Heart left ventricle (tissue), 16 donors: Measurements from ENCODE around the gene PACSIN2. TPM values are rescaled to one million over a fixed set of nuclear protein-coding genes. Genes with fewer than 3 reads are reported as not detected.
A peak's percentile ranks its signal among the peaks of the same experiment; 100 is the strongest.

Experiments used
- ATAC-seq, 4 donors: fragments of 200-7000 bp; cut with Tn5 transposase; one replicate each; pipeline ENCODE4 v1.9.1; 2020 to 2022; ENCODE audit warnings: moderate library complexity in 4 of 4, mild to moderate bottlenecking in 3 of 4, moderate number of reproducible peaks in 1 of 4
- DNase-seq, 5 donors: peaks; one replicate each; pipeline ENCODE4 v3.0.0-alpha.2; 2020
- H3K27ac ChIP-seq, 12 donors: fragments of 200-600 bp; sonication (generic) in 4 of 12; one replicate each; pipeline versions ENCODE4 v1.5.0 to v1.8.0; 2016 to 2022; ENCODE audit warnings: mild to moderate bottlenecking in 2 of 12
- H3K27me3 ChIP-seq, 9 donors: fragments of 200-600 bp; sonication (generic) in 2 of 9; one replicate each; pipeline versions ENCODE4 v1.5.1 to v1.8.0; 2016 to 2022; ENCODE audit warnings: mild to moderate bottlenecking in 3 of 9
- H3K36me3 ChIP-seq, 9 donors: fragments of 200-600 bp; sonication (generic) in 2 of 9; one replicate each; pipeline versions ENCODE4 v1.5.0 to v1.8.0; 2018 to 2022; ENCODE audit warnings: mild to moderate bottlenecking in 2 of 9
- H3K4me1 ChIP-seq, 12 donors: fragments of 200-600 bp; sonication (generic) in 4 of 12; one replicate each; pipeline versions ENCODE4 v1.5.0 to v1.8.0; 2016 to 2022; ENCODE audit warnings: mild to moderate bottlenecking in 3 of 12
- H3K4me3 ChIP-seq, 12 donors: fragments of 200-600 bp; sonication (generic) in 4 of 12; one replicate each; pipeline versions ENCODE4 v1.5.0 to v1.8.0; 2017 to 2022; ENCODE audit warnings: mild to moderate bottlenecking in 9 of 12, moderate library complexity in 4 of 12
- H3K9me3 ChIP-seq, 12 donors: fragments of 200-600 bp; sonication (generic) in 4 of 12; one replicate each; pipeline versions ENCODE4 v1.5.0 to v1.8.0; 2016 to 2022; ENCODE audit warnings: mild to moderate bottlenecking in 1 of 12
- CTCF ChIP-seq, 12 donors: fragments of 200-600 bp; sonication (generic) in 4 of 12; IDR thresholded peaks; one replicate each; pipeline versions ENCODE4 v1.5.0 to v1.8.0; 2018 to 2022; ENCODE audit warnings: antibody characterized with exemption in 12 of 12, mild to moderate bottlenecking in 5 of 12
- POLR2A ChIP-seq, 2 donors: fragments of 450-650 bp; IDR thresholded peaks; one replicate each; pipeline ENCODE4 v1.6.1; 2017; ENCODE audit warnings: antibody characterized with exemption in 2 of 2, mild to moderate bottlenecking in 2 of 2, moderate library complexity in 2 of 2
- WGBS, 4 donors: extraction: QIAGEN DNeasy Blood & Tissue Kit in 2 of 4; methylation state at CpG; one replicate each; pipeline versions ENCODE4 v1.1.5 to v1.1.7; 2013 to 2018; 5-methylcytosine and 5-hydroxymethylcytosine counted together
- intact Hi-C, 10 donors: fragments of 100-400 bp; cut with DNase I; formaldehyde crosslinking; loops; one replicate each; pipeline versions ENCODE4 v1.11.1 to v1.14.2; 2022
- polyA plus RNA-seq, 2 donors: library from polyadenylated mRNA; stranded (reverse); fragments of 200-250 nt; gene quantifications; one replicate each; pipeline ENCODE4 v1.2.3, GENCODE V29; 2013
- total RNA-seq, 9 donors: library from RNA; depleted of rRNA in 2 of 9; stranded (reverse); fragments of >200 nt in 2 of 9; fragmentation: NEBNext Ultra II Directional in 3 of 9; extraction: Animal tissue kit (Norgen Biotek cat#: 25700) in 3 of 9; gene quantifications; one replicate each; pipeline versions ENCODE4 v1.1.0 to v1.2.4, GENCODE V29; 2016 to 2023
- donor health status: ischemic (EF 13 %, LVEDD 7.1; RV severe dilation, severe dysfunction).
- donor health status: healthy with polysubstance abuse.
- donor health status: DM: no; HTN: yes; CAD: no.
- donor health status: DM: no; HTN: no; CAD: no.
- donor health status: ischemic (EF 25% LVEDD 6.9; RV normal size, moderate dysfunction).
- donor health status: ischemic (EF 25% LVEDD 5.7; RV mildly dilated, moderate dysfunction).
- donor health status: healthy.
- donor health status: DM: yes; HTN: yes; CAD: no.
- donor health status: ischemic (EF 35%, LVEDD 5.7; RV mildly dilated, moderate dysfunction).
- donor health status: nonischemic (EF 11% LVEDD 7.7; RV severe dilation, severe dysfunction).
- donor health status: DM: yes; HTN: yes; CAD: no.
- donor health status: PGD.
- donor health status: ischemic (EF 29% LVEDD 5.4; RV normal size, mild dysfunction).
- donor health status: nonischemic (EF 23%, LVEDD 6.1; RV moderate dilation, normal function).

Gene PACSIN2
- total and polyA plus RNA-seq, 11 donors: 26.5 to 87.1 (median 59.3) TPM

GRCh38 chr22:42944409-42944808, 70.5 kb downstream of the PACSIN2 start:
- H3K27ac ChIP-seq: peak overlapping the region; percentile 33 to 92 (median 55)
- 45 to 55% (median 46%) methylated on average over 5 of the region's 5 CpGs for WGBS, 4 donors
- DNase-seq: no peak

GRCh38 chr22:42943981-42944380, 71.0 kb downstream of the PACSIN2 start:
- H3K27ac ChIP-seq: peak overlapping the region; percentile 33 to 92 (median 58)
- H3K4me3 ChIP-seq: no peak overlapping the region
- peaks cover 30 to 99% (median 84%) of the 10 kb centered on the region in 12 donors for H3K4me1 ChIP-seq
- intact Hi-C loops: loop anchor here in 1 of 10 donors (10.0 kb wide), 1 partner anchor 71 kb away; the partner anchor contains the start of gene PACSIN2
- H3K27me3 ChIP-seq: no peaks in the 10 kb centered on the region
- TF ChIP-seq CTCF (IDR thresholded peaks at IDR 0.05) (no peak), POLR2A (IDR thresholded peaks at IDR 0.05) (no peak)
- H3K36me3 ChIP-seq: peaks cover 0 to 6% (median 0%) of the 10 kb centered on the region in 9 donors
- ATAC-seq (peak in 1 of 4 donors; percentile 9), DNase-seq (no peak)
- 74 to 83% (median 81%) methylated on average over 3 of the region's 3 CpGs for WGBS, 4 donors
- no peaks in the 10 kb centered on the region for H3K9me3 ChIP-seq

More at GRCh38 chr22:42944409-42944808, 70.5 kb downstream of the PACSIN2 start:
- Histone ChIP-seq H3K4me3 (no peak overlapping the region), H3K36me3 (peaks cover 0 to 6% (median 0%) of the 10 kb centered on the region in 9 donors), H3K27me3 (no peaks in the 10 kb centered on the region), H3K9me3 (no peaks in the 10 kb centered on the region), H3K4me1 (peaks cover 27 to 99% (median 84%) of the 10 kb centered on the region in 12 donors)
- intact Hi-C loops: loop anchor here in 1 of 10 donors (10.0 kb wide), 1 partner anchor 70 kb away; the partner anchor contains the start of gene PACSIN2
- peak in 2 of 4 donors; percentile 5 to 16 for ATAC-seq
- no peak for TF ChIP-seq CTCF (IDR thresholded peaks at IDR 0.05)
- TF ChIP-seq POLR2A (IDR thresholded peaks at IDR 0.05): no peak

GRCh38 chr22:42942351-42942750, 72.6 kb downstream of the PACSIN2 start:
- H3K4me3 ChIP-seq: no peak overlapping the region
- intact Hi-C loops: loop anchor here in 1 of 10 donors (10.0 kb wide), 1 partner anchor 72 kb away; the partner anchor contains the start of gene PACSIN2
- TF ChIP-seq CTCF (IDR thresholded peaks at IDR 0.05): no peak
- no peak for TF ChIP-seq POLR2A (IDR thresholded peaks at IDR 0.05)
- DNase-seq (no peak), ATAC-seq (no peak)
- H3K27ac ChIP-seq: peak overlapping the region in 9 of 12 donors; percentile 8 to 92 (median 61)
- H3K4me1 ChIP-seq: peaks cover 40 to 99% (median 83%) of the 10 kb centered on the region in 12 donors
- no peaks in the 10 kb centered on the region for H3K9me3 ChIP-seq
- peaks cover 0 to 6% (median 0%) of the 10 kb centered on the region in 9 donors for H3K36me3 ChIP-seq
- WGBS, 4 donors: 37 to 50% (median 45%) methylated on average over 2 of the region's 2 CpGs
- H3K27me3 ChIP-seq: no peaks in the 10 kb centered on the region

GRCh38 chr22:42939941-42940653, 74.9 kb downstream of the PACSIN2 start:
- ATAC-seq: peak; percentile 32 to 64 (median 56)
- peaks cover 26 to 98% (median 82%) of the 10 kb centered on the region in 12 donors for H3K4me1 ChIP-seq
- WGBS, 4 donors: 41 to 51% (median 42%) methylated on average over 12 of the region's 12 CpGs
- intact Hi-C loops: loop anchor here in 1 of 10 donors (10.0 kb wide), 1 partner anchor 75 kb away; the partner anchor contains the start of gene PACSIN2
- peak overlapping the region; percentile 23 to 93 (median 78) for H3K27ac ChIP-seq
- H3K36me3 ChIP-seq: peaks cover 0 to 6% (median 0%) of the 10 kb centered on the region in 9 donors
- H3K9me3 ChIP-seq: no peaks in the 10 kb centered on the region
- H3K4me3 ChIP-seq: peak overlapping the region in 1 of 12 donors; percentile 25
- H3K27me3 ChIP-seq: no peaks in the 10 kb centered on the region
- DNase-seq: peak in 1 of 5 donors; percentile 55
- TF ChIP-seq POLR2A (IDR thresholded peaks at IDR 0.05): no peak
- no peak for TF ChIP-seq CTCF (IDR thresholded peaks at IDR 0.05)
